K562 (cell line): ENCODE data around the gene PI4KA. TPM values are rescaled to one million over a fixed set of nuclear protein-coding genes. Genes with fewer than 3 reads are reported as not detected.

Experiments used
- ATF1 ChIP-seq, 2 experiments: fragments of 450-650 bp in 1 of 2; IDR thresholded peaks; 2 replicates each; pipeline ENCODE4 v1.6.1; 2016; ENCODE audit warnings: missing compliant biosample characterization in 1 of 2, missing genetic modification characterization in 1 of 2
- CTCF ChIP-seq, 3 experiments: IDR thresholded peaks in 2 of 3; conservative IDR thresholded peaks in 1 of 3; 2 replicates each; pipeline ENCODE4 v1.5.1; 2011 to 2012; ENCODE audit warnings: low read length in 3 of 3, mild to moderate bottlenecking in 3 of 3, control low read depth in 2 of 3, improper control_type of control experiment in 1 of 3, inconsistent platforms in 1 of 3, low read depth in 1 of 3, mixed read lengths in 1 of 3, moderate library complexity in 1 of 3; ENCODE audit not compliant: insufficient read depth in 2 of 3
- FOSL1 ChIP-seq: fragments of 200-800 bp; sonication (Bioruptor generic); conservative IDR thresholded peaks from 2 replicates; pipeline ENCODE4 v1.6.1; 2016; ENCODE audit warnings: missing genetic modification characterization, missing compliant biosample characterization
- FOXA1 ChIP-seq: fragments of 450-650 bp; IDR thresholded peaks from 2 replicates; pipeline ENCODE4 v1.6.1; 2016; ENCODE audit warnings: mild to moderate bottlenecking, borderline replicate concordance
- GATAD2B ChIP-seq: fragments of 450-650 bp; IDR thresholded peaks from 2 replicates; pipeline ENCODE4 v1.6.1; 2017; ENCODE audit warnings: mild to moderate bottlenecking, borderline replicate concordance
- HDAC8 ChIP-seq: fragments of 450-650 bp; IDR thresholded peaks from 2 replicates; pipeline ENCODE4 v1.6.1; 2016; ENCODE audit warnings: mild to moderate bottlenecking, missing genetic modification characterization, moderate library complexity, missing compliant biosample characterization
- KDM2B ChIP-seq: fragments of 250-450 bp; sonication (Bioruptor Pico); IDR thresholded peaks from 2 replicates; pipeline ENCODE4 v1.8.0; 2021; ENCODE audit warnings: mild to moderate bottlenecking, moderate library complexity
- NFRKB ChIP-seq: fragments of 450-650 bp; IDR thresholded peaks from 2 replicates; pipeline ENCODE4 v1.6.1; 2016; ENCODE audit warnings: low read depth
- NR2F6 ChIP-seq: fragments of 450-650 bp; formaldehyde crosslinking; IDR thresholded peaks from 2 replicates; pipeline ENCODE4 v1.4.0; 2020; ENCODE audit warnings: mild to moderate bottlenecking
- PPARD ChIP-seq: fragments of 250-450 bp; sonication (Bioruptor Pico); IDR thresholded peaks from 2 replicates; pipeline ENCODE4 v1.8.0; 2022; ENCODE audit warnings: inconsistent platforms, mild to moderate bottlenecking, moderate library complexity
- SAP30 ChIP-seq: fragments of 200-600 bp; sonication (generic); IDR thresholded peaks from 2 replicates; pipeline ENCODE4 v1.6.1; 2012; ENCODE audit warnings: borderline replicate concordance, low read depth, mild to moderate bottlenecking, moderate library complexity, low read length, control low read depth, inconsistent platforms; ENCODE audit not compliant: insufficient read depth, poor library complexity, severe bottlenecking
- TCF15 ChIP-seq: fragments of 250-450 bp; sonication (Bioruptor Pico); IDR thresholded peaks from 2 replicates; pipeline ENCODE4 v1.8.0; 2022; ENCODE audit warnings: moderate library complexity, mild to moderate bottlenecking, inconsistent platforms
- TCF7L2 ChIP-seq: fragments of 150-350 bp; IDR thresholded peaks from 2 replicates; pipeline ENCODE4 v1.6.1; 2016; ENCODE audit warnings: low read depth, mild to moderate bottlenecking, low read length, moderate library complexity
- THAP7 ChIP-seq: fragments of 250-450 bp; sonication (Bioruptor Pico); IDR thresholded peaks from 2 replicates; pipeline ENCODE4 v1.5.0; 2021
- THRB ChIP-seq: fragments of 450-650 bp; formaldehyde crosslinking; conservative IDR thresholded peaks from 2 replicates; pipeline ENCODE4 v1.4.0; 2022; ENCODE audit warnings: mild to moderate bottlenecking, missing genetic modification characterization
- XRCC4 ChIP-seq: IDR thresholded peaks from one replicate; pipeline ENCODE4 v1.6.1; 2011; ENCODE audit not compliant: insufficient read depth, insufficient read length; ENCODE audit errors: extremely low read depth
- ZBTB12 ChIP-seq: fragments of 250-450 bp; sonication (Bioruptor Pico); IDR thresholded peaks from 2 replicates; pipeline ENCODE4 v1.4.0; 2020
- ZNF140 ChIP-seq: fragments of 250-450 bp; sonication (Bioruptor Pico); IDR thresholded peaks from 2 replicates; pipeline ENCODE4 v1.8.0; 2021; ENCODE audit warnings: moderate library complexity, mild to moderate bottlenecking, inconsistent platforms
- ZNF384 ChIP-seq: IDR thresholded peaks from 2 replicates; pipeline ENCODE4 v1.6.1; 2012; ENCODE audit warnings: low read depth, low read length, improper control_type of control experiment
- ZNF398 ChIP-seq: fragments of 250-450 bp; sonication (Bioruptor Pico); IDR thresholded peaks from 2 replicates; pipeline ENCODE4 v1.8.0; 2021; ENCODE audit warnings: moderate library complexity, mild to moderate bottlenecking, inconsistent platforms
- polyA plus RNA-seq, 8 experiments: library from polyadenylated mRNA; depleted of rRNA in 4 of 8; stranded (reverse) in 5 of 8; unstranded in 3 of 8; fragments of >200 nt; fragmentation: Nextera tagmentation in 2 of 8; fragmentation: Illumina TruSeq in 1 of 8; extraction: Ambion mirVana in 2 of 8; extraction: Trizol in 1 of 8; gene quantifications; 2 replicates each; pipeline versions ENCODE4 v1.2.1 to v1.2.3, GENCODE V29; 2011 to 2014; ENCODE audit warnings: inconsistent platforms in 1 of 8, missing spikeins in 1 of 8
- total RNA-seq, 7 experiments: library from RNA; depleted of rRNA in 6 of 7; stranded (reverse); fragments of >200 nt in 6 of 7; fragmentation: Illumina TruSeq in 2 of 7; extraction: Trizol in 2 of 7; gene quantifications; 2 replicates each; pipeline versions ENCODE4 v1.2.1 to v1.2.3, GENCODE V29; 2011 to 2021; ENCODE audit warnings: low replicate concordance in 1 of 7

The PI4KA gene
- total and polyA plus RNA-seq, 9 of the 15 experiments (the other 6 are each of a cell fraction or from before 2014, with no cell fraction given) = 7.3 to 187 (median 84.7) TPM

- 0 out of 2 replicates have a peak, but pooled peaks have one; percentile 13 for TF ChIP-seq HDAC8 (tag)
- TF ChIP-seq ZNF398 (CRISPR knock-in tag) = no peak
- no peak for TF ChIP-seq ZNF140
- TF ChIP-seq ATF1 (CRISPR knock-in tag; IDR thresholded peaks at IDR 0.05) = no peak
- TF ChIP-seq ATF1 (tag; IDR thresholded peaks at IDR 0.05) = no peak
- TF ChIP-seq XRCC4 = no peak
- TF ChIP-seq NR2F6 (CRISPR knock-in tag) = peak; percentile 34; the same call in 1 of the 2 replicates
- TF ChIP-seq NFRKB = no peak
- TF ChIP-seq THAP7 (CRISPR knock-in tag) = no peak
- no peak for TF ChIP-seq THRB (CRISPR knock-in tag)
- no peak for TF ChIP-seq FOXA1
- 0 out of 2 replicates have a peak, but pooled peaks have one; percentile 30 for TF ChIP-seq TCF15
- TF ChIP-seq SAP30 = no peak
- 0 out of 2 replicates have a peak, but pooled peaks have one; percentile 0 for TF ChIP-seq PPARD (CRISPR knock-in tag)
- TF ChIP-seq ZNF384 = no peak
- peak in 1 of 3 experiments; percentile 11; a peak in 1 of 6 replicates for TF ChIP-seq CTCF (IDR thresholded peaks at IDR 0.05 in 2 of 3, conservative IDR thresholded peaks at IDR 0.05 in 1 of 3; ENCODE audit: insufficient read depth in 2 of 3, low read depth in 1 of 3, low read length in 3 of 3)
- no peak for TF ChIP-seq KDM2B
- no peak for TF ChIP-seq TCF7L2
- no peak for TF ChIP-seq FOSL1 (tag)
- no peak for TF ChIP-seq GATAD2B
- no peak for TF ChIP-seq ZBTB12 (CRISPR knock-in tag)
Measured at GRCh38 chr22:20779014-20779817, 79.4 kb downstream of the PI4KA start (continued).
